Dendritic cell treated with granulocyte-macrophage colony-stimulating factor and Interleukin-4, amounts not matched to agents 40 ng/mL and 50 ng/mL, for 4 days (primary cell): ENCODE measurements around the gene FBXW7.

ENCODE experiments used
- H3K27ac Mint-ChIP-seq: one replicate; pipeline ENCODE4 v1.8.0; 2022; ENCODE audit warnings: mild to moderate bottlenecking, mixed read lengths
- H3K27me3 Mint-ChIP-seq: one replicate; pipeline ENCODE4 v1.8.0; 2022; ENCODE audit warnings: mild to moderate bottlenecking, mixed read lengths
- H3K36me3 Mint-ChIP-seq: one replicate; pipeline ENCODE4 v1.8.0; 2022; ENCODE audit warnings: low read depth, mixed read lengths
- H3K4me1 Mint-ChIP-seq: one replicate; pipeline ENCODE4 v1.8.0; 2022; ENCODE audit warnings: low read depth, mixed read lengths
- H3K4me3 Mint-ChIP-seq: one replicate; pipeline ENCODE4 v1.8.0; 2022; ENCODE audit warnings: mild to moderate bottlenecking, moderate library complexity, mixed read lengths
- H3K9me3 Mint-ChIP-seq: one replicate; pipeline ENCODE4 v1.8.0; 2022; ENCODE audit warnings: mixed read lengths
- intact Hi-C: fragments of 100-400 bp; cut with micrococcal nuclease; formaldehyde crosslinking; loops from one replicate; pipeline ENCODE4 v1.15.0; 2022

Gene FBXW7

DNA sequence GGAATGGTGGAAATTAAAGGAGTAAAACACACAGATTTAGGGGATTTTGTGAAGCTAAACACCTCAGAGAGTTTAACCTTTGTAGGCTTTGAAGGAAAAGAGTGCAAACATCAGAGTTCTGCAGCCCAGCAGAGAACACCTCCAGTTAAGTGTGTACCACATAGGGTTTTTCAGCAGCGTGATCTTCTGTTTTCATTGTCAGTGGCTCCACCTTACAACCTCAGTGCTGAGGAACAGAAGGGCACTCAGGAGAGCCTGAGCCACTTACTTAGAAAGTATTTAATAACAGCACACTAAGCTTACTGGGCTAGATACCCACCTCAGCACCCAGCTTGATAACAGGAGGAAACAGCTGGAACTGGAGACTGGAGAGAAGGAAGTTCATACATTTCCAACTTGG is 2.0 kb upstream of the FBXW7 start:
- H3K27ac Mint-ChIP-seq, result no peak overlapping the region
- intact Hi-C loops, result loop anchor here (2.0 to 5.0 kb wide), 3 partner anchors 105 to 1441 kb away; partner anchors contain the start of genes ARFIP1, RPS3A and TIGD4
- H3K36me3 Mint-ChIP-seq, result peaks cover 33% of the 10 kb centered on the region
- peaks cover 39% of the 10 kb centered on the region for H3K4me1 Mint-ChIP-seq
- no peaks in the 10 kb centered on the region for H3K9me3 Mint-ChIP-seq
- H3K4me3 Mint-ChIP-seq, result no peak overlapping the region
- H3K27me3 Mint-ChIP-seq, result no peaks in the 10 kb centered on the region

DNA sequence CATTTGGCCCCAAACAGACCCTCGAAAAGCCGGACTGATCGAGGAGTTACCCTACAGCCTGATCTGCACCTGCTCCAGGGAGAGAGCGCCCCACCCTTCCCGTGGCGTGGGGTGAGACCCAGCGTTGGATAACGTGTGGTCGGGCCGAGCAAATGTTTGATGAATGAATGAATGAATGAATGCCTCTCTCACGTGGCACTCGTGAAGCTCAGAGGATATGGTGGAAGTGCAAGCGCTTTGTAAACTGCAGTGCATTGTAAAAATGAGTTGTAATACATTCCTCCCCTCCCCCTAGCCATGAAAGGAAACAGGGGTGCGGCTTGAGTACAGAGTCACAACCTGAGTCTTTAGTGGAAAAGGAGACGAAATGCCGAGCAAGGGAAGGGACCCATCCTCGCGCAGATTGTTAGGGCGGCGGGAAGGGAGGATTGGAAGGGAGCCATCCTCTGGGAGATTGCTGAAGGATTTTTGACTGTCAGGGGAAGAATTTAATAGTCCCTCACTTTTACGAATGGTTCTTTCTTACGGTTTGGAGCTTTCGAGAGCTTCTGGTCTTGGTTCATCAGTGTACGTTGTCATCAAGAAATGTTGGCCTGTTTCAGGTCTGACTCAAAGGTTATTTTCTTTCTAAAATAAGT is 772 bp upstream of the FBXW7 start:
- Mint-ChIP-seq H3K4me1 (peaks cover 51% of the 10 kb centered on the region), H3K36me3 (peaks cover 44% of the 10 kb centered on the region), H3K9me3 (no peaks in the 10 kb centered on the region), H3K4me3 (peak overlapping the region; percentile 100), H3K27ac (peak overlapping the region; percentile 91), H3K27me3 (no peaks in the 10 kb centered on the region)
- intact Hi-C loops, result loop anchor here (2.0 to 5.0 kb wide), 3 partner anchors 106 to 1439 kb away; partner anchors contain the start of genes ARFIP1, RPS3A and TIGD4

DNA sequence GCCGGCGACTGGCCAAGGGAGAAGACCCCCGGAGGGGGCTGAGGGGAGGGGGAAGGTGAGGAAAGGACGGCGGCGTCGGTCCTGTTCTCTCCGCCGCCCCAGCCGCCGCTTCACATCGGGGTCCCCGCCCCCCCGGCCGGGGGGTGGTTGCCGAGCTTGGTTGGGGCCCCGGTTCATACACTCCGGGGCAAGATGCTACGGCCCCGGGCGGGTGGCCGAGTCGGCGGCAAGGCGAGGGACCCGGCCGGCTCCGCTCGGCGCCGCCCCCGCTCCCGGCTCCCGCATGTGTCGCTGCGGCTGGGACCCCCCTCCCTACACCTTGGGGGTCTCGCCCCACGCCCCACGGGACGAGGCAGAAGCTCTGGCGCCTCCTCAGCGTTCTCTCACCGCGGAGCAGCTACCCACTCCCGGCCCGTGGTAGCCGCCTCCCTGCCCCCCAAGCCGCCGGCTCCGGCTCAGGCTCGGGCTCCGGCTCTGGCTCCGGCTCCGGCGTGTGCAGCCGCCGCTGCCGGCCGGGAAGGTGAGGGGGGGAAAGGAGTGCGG is 461 bp downstream of the FBXW7 start:
- Mint-ChIP-seq H3K27me3 (no peaks in the 10 kb centered on the region), H3K27ac (peak overlapping the region; percentile 92), H3K9me3 (no peaks in the 10 kb centered on the region), H3K4me1 (peaks cover 60% of the 10 kb centered on the region), H3K36me3 (peaks cover 44% of the 10 kb centered on the region), H3K4me3 (peak overlapping the region; percentile 100)
- intact Hi-C loops, result loop anchor here (5.0 kb wide), 1 partner anchor 1438 kb away; the partner anchor contains the start of gene RPS3A

DNA sequence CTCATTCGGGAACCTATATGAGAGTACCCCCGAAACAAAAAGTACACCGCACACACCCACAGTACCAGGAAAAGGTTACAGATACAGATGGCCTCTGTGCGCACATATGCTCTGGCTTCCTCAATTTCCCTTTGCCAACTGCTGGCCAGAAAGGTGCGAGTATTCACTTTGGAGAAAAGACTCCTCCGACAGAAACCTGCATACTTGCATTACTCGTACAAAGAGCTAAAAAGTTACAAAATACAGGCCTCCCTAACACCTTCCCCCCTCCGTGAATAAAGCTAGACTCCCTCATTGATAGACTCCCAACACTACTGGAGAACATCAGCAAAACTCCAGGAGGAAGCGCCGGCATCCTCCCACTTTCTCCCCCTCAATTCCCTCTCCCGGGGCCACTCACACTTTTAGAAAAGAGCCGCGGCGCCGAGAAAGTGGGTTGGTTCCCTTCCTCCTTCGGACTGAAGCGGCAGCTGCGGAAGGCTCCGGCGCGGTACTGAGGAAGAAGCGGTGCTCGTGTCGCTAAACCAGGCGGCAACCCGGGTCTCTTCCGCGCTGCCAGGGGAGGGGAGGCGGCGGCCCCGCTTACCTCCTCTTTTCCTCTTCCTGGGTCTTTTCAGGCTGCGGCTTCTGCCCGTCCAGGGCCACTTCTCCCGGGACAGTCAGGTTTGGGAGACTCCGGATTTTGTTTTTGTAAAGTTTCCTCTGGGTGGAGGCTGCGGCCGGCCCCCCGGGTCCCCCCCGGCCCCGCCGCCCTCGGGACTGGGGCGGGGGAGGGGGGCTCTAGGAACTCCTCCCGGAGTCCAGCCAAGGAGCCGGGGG is 1.1 kb downstream of the FBXW7 start:
- Mint-ChIP-seq H3K9me3 (no peaks in the 10 kb centered on the region), H3K36me3 (peaks cover 38% of the 10 kb centered on the region), H3K27ac (peak overlapping the region; percentile 92), H3K4me1 (peaks cover 60% of the 10 kb centered on the region), H3K4me3 (peak overlapping the region; percentile 100), H3K27me3 (no peaks in the 10 kb centered on the region)
- intact Hi-C loops, result loop anchor here (5.0 kb wide), 1 partner anchor 1437 kb away; the partner anchor contains the start of gene RPS3A

DNA sequence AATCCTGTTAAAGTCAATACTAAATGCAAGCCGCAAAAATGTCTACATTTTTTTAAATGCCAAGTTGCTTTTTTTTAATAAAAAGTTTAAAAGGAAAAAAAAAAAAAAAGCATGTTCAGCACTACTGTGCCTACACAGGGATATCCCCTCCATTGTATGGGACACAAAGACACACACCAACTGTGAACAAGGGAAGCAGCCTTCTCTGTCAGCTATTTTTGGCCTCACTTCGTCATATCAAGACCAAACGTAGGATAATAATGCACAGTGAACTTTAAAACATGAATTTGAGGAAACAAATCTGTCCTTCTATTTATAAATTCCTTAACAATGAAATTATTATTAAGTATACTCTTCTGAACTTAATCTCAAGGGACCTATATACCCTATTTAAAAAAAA is 4.4 kb downstream of the FBXW7 start:
- H3K9me3 Mint-ChIP-seq, result no peaks in the 10 kb centered on the region
- intact Hi-C loops, result no loop called here
- no peak overlapping the region for H3K4me3 Mint-ChIP-seq
- no peaks in the 10 kb centered on the region for H3K27me3 Mint-ChIP-seq
- peaks cover 44% of the 10 kb centered on the region for H3K4me1 Mint-ChIP-seq
- peaks cover 34% of the 10 kb centered on the region for H3K36me3 Mint-ChIP-seq
- peak overlapping the region; percentile 64 for H3K27ac Mint-ChIP-seq

DNA sequence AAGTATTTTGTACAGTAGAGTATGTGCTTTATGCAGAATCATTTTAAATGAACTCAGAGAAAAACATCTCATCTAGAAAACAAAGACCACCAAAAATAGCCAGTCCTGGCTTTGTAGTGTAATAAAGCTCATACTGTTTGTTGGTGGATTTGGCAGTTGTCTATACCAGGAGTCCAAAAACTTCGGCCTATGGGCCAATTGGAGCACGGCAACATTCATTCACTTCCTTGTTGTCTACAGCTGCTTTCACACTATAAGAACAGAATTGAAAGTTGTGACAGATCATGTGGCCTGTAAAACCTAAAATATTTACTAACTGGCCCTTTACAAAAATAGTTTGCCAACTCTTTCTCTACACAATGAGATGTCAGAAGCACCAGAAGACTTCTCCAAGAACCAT is 5.3 kb downstream of the FBXW7 start:
- intact Hi-C loops, result no loop called here
- Mint-ChIP-seq H3K27ac (peak overlapping the region; percentile 64), H3K9me3 (no peaks in the 10 kb centered on the region), H3K4me3 (no peak overlapping the region), H3K36me3 (peaks cover 25% of the 10 kb centered on the region), H3K27me3 (no peaks in the 10 kb centered on the region), H3K4me1 (peaks cover 43% of the 10 kb centered on the region)

DNA sequence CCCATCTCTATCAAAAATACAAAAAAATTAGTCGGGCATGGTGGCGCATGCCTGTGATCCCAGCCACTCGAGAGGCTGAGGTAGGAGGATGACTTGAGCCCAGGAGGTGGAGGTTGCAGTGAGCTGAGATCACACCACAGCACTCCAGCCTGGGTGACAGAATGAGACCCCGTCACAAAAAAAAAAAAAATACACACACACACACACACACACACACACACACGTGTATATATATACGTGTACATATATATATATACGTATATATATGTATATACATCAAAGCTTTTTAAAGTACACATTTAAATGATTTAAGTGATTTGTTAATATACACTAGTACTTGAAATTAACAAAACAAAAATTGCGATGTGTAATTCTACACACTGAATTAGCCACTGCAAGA is 6.0 kb downstream of the FBXW7 start:
- Mint-ChIP-seq H3K4me1 (peaks cover 46% of the 10 kb centered on the region), H3K9me3 (no peaks in the 10 kb centered on the region), H3K4me3 (no peak overlapping the region), H3K36me3 (peaks cover 23% of the 10 kb centered on the region), H3K27ac (no peak overlapping the region), H3K27me3 (no peaks in the 10 kb centered on the region)
- intact Hi-C loops, result no loop called here

DNA sequence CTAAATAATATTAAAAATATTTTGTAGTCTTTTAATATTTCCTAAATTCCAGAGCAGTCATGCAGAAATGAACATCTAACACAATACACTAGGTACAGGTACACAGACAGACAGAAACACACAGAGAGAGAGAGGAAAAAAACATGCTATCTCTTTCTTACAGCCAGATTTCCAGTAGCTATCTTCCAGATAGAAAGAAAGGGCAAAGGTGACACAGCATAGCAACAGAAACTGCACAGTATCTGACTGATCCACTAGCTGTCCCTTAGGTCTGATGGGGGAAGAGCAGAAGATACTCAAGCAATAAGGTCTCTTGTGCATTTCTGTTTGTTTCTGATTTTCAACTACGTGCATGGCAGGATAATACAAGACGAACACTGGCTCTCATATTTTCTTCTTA is 7.8 kb downstream of the FBXW7 start:
- Mint-ChIP-seq H3K4me1 (peaks cover 43% of the 10 kb centered on the region), H3K4me3 (no peak overlapping the region), H3K36me3 (peaks cover 18% of the 10 kb centered on the region), H3K27me3 (no peaks in the 10 kb centered on the region), H3K9me3 (no peaks in the 10 kb centered on the region), H3K27ac (peak overlapping the region; percentile 41)
- intact Hi-C loops, result no loop called here

DNA sequence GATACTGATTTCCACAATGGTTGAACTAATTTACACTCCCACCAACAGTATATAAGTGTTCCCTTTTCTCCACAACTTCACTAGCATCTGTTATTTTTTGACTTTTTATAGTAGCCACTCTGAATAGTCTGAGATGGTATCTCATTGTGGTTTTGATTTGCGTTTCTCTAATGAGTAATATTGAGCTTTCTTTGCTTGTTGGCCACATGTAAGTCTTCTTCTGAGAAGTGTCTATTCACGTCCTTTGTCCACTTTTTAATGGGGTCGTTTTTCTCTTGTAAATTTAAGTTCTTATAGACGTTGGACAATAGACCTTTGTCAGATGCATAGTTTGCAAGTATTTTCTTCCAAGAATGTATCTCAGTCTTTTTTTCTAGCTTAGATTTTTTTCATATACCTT is 10.0 kb downstream of the FBXW7 start:
- peaks cover 28% of the 10 kb centered on the region for H3K4me1 Mint-ChIP-seq
- intact Hi-C loops, result no loop called here
- no peaks in the 10 kb centered on the region for H3K27me3 Mint-ChIP-seq

DNA sequence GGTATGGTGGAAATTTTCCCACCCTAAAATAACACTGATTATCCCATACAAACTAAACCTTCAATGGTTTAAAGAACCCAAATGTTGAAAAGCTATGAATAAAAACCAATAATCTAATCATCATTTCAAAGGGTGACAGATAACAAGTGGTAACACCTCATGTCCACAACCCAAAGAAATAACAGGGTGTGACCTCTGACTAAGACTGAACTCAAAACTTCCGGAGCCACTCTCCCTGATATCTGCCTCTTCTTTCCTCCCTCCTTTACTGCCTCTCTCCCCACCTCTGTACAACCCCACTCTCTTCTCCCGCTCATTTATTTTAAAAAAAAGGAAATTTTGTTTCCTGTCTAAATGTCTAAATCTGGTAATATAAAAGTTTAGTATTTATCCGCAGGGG is 11.5 kb downstream of the FBXW7 start:
- H3K27ac Mint-ChIP-seq, result no peak overlapping the region
- H3K9me3 Mint-ChIP-seq, result no peaks in the 10 kb centered on the region
- no peaks in the 10 kb centered on the region for H3K27me3 Mint-ChIP-seq
- H3K36me3 Mint-ChIP-seq, result peaks cover 27% of the 10 kb centered on the region
- intact Hi-C loops, result no loop called here
- peaks cover 25% of the 10 kb centered on the region for H3K4me1 Mint-ChIP-seq
- H3K4me3 Mint-ChIP-seq, result no peak overlapping the region

More for the DNA sequence above, 10.0 kb downstream of the FBXW7 start:
- Mint-ChIP-seq H3K4me3 (no peak overlapping the region), H3K27ac (no peak overlapping the region), H3K9me3 (no peaks in the 10 kb centered on the region), H3K36me3 (peaks cover 15% of the 10 kb centered on the region)

DNA sequence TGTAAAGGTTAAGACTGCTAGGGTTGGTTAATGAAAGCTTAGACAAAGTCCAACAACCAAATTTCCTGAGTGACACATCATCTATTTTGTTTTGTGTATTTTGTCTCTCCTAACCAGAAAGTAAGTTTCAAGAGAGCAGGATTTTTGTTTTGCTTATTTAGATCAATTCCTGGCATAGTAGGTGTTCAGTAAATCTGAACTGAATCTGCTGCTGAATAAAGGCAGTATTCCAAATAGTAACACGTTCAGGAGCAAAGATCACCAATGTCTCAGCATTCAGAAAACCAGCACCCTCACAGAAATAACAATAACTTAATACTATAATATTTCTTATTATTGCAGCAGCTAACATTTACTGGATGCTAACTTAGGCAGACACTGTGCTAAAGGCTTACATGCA is 12.2 kb downstream of the FBXW7 start:
- no peaks in the 10 kb centered on the region for H3K27me3 Mint-ChIP-seq
- no peak overlapping the region for H3K4me3 Mint-ChIP-seq
- H3K4me1 Mint-ChIP-seq, result peaks cover 25% of the 10 kb centered on the region
- H3K9me3 Mint-ChIP-seq, result no peaks in the 10 kb centered on the region
- intact Hi-C loops, result no loop called here
- H3K36me3 Mint-ChIP-seq, result peaks cover 27% of the 10 kb centered on the region
- H3K27ac Mint-ChIP-seq, result no peak overlapping the region

DNA sequence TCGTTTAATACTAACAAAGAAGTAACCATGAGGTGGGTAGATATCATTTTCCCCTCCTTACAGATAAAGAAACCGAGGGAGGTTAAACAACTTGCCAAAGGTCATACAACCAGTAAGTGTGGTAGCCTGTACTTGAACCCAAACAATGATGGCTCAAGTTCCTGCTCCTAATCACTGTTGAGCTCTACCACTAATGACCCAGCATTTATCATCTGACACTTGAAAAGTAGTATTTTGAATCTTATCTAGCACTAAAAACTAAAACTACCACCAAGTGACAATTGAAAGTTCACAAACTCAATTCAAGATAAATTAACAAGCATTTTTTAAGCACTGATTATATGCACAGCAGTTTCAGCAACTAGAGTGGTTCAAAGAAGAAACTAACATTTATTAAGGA is 13.1 kb downstream of the FBXW7 start:
- intact Hi-C loops, result no loop called here
- H3K4me1 Mint-ChIP-seq, result peaks cover 20% of the 10 kb centered on the region
- H3K9me3 Mint-ChIP-seq, result no peaks in the 10 kb centered on the region
- no peak overlapping the region for H3K4me3 Mint-ChIP-seq
- peaks cover 24% of the 10 kb centered on the region for H3K36me3 Mint-ChIP-seq
- no peak overlapping the region for H3K27ac Mint-ChIP-seq
- H3K27me3 Mint-ChIP-seq, result no peaks in the 10 kb centered on the region

DNA sequence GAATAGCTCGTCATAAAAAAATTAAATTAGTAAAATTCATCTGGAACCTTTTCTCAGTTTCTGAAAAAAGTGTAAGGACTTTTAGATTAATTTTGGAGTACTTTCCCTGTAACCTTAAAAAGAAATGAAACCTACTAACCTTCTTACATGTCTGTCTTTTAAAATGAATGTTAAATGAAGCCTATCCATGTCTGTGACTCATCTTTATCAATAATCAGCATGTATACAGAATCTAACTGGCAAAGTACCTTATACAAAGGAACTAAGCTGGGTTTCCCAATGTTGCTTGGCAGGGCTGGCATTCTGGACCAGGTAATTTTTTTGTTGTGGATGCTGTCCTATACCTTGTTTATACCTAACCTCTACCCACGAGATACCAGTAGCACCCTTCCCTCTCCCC is 13.6 kb downstream of the FBXW7 start:
- no peaks in the 10 kb centered on the region for H3K9me3 Mint-ChIP-seq
- peaks cover 18% of the 10 kb centered on the region for H3K4me1 Mint-ChIP-seq
- no peak overlapping the region for H3K4me3 Mint-ChIP-seq
- no peaks in the 10 kb centered on the region for H3K27me3 Mint-ChIP-seq
- intact Hi-C loops, result no loop called here
- no peak overlapping the region for H3K27ac Mint-ChIP-seq
- peaks cover 18% of the 10 kb centered on the region for H3K36me3 Mint-ChIP-seq

DNA sequence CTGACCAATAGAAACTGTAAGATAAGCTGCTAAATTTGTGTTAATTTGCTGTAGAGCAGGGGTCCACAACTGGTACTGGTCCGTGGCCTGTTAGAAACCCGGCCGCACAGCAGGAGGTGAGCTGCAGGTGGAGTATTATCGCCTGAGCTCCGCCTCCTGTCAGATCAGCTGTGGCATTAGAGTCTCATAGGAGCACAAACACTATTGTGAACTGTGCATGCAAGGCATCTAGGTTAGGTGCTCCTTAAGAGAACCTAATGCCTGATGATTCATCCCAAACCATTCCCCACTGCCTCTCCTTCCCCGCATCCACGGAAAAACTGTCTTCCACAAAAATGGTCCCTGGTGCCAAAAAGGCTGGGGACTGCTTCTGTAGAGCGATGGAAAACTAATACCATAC is 19.7 kb downstream of the FBXW7 start:
- H3K27ac Mint-ChIP-seq, result no peak overlapping the region
- H3K9me3 Mint-ChIP-seq, result no peaks in the 10 kb centered on the region
- intact Hi-C loops, result no loop called here
- peaks cover 13% of the 10 kb centered on the region for H3K4me1 Mint-ChIP-seq
- H3K4me3 Mint-ChIP-seq, result no peak overlapping the region
- H3K36me3 Mint-ChIP-seq, result peaks cover 12% of the 10 kb centered on the region
- no peaks in the 10 kb centered on the region for H3K27me3 Mint-ChIP-seq
